Jurkat, Clone E6-1 (cell line): ENCODE results near the gene CTDSPL2. TPM values are rescaled to one million over a fixed set of nuclear protein-coding genes. Genes with fewer than 3 reads are reported as not detected.
"Not testable (repeated sequence)": the region's sequence is repeated elsewhere in the genome, so short reads cannot be mapped to it uniquely, and the experiment has no call there.

Experiments
- DNase-seq: peaks from one replicate; pipeline ENCODE4 v3.0.0-alpha.2; 2011; ENCODE audit warnings: low read depth, low spot score
- H3K4me3 ChIP-seq: 2 replicates; pipeline ENCODE4 v1.5.1; 2011; ENCODE audit warnings: mild to moderate bottlenecking, low read length, control low read depth, moderate library complexity
- polyA plus RNA-seq: library from polyadenylated mRNA; unstranded; fragments of >200 nt; gene quantifications from one replicate; pipeline ENCODE4 v1.2.1, GENCODE V29; 2012; ENCODE audit warnings: missing spikeins; ENCODE audit not compliant: insufficient read length, insufficient read depth

Gene CTDSPL2
- polyA plus RNA-seq, result 40.8 TPM

DNA sequence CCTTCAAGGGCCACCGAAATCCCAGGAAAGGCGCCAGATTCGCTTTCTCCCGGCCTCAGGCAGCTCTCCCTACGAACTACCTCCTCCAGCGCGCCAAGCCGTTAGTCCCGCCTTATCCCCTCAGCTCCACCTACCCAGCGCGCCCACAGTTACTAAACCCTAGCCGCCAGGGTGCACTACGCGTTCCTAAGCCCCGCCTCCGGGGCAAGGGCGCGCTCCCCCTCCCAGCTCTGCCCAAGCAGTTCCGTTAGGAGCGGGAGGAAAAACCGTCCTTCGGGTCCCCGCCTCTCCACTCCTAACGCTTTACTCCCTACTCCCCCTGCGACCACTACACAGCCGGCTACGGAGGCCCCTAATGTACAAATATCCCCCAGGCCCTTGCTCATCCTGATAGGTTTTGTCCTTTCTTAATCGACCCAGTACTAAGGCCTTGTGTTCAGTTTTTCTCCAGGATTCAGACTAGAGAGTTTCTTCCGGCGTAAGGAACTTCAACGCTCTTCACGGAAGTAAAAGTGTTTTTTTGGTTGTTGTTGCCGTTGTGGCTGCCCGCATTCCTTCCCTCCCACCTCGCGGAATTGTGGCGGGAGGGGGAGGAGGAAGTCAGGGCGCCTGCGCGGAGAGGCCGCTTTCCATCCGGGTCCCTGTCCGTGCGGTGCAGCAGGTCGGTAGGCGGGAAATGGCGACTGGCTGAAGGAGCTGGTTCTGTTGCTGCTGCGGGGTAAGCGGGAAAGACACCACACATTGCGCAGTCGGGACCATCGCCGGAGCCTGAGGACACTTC lies at the start of gene CTDSPL2:
CTDSPL2 (plus strand) TSS at position 655 of the 781 bp plus-strand sequence. CDS start 31,386 bp downstream, outside the sequence.
- peak within 1 kb of the TSS; percentile 99 for H3K4me3 ChIP-seq
- peak; percentile 98 for DNase-seq

DNA sequence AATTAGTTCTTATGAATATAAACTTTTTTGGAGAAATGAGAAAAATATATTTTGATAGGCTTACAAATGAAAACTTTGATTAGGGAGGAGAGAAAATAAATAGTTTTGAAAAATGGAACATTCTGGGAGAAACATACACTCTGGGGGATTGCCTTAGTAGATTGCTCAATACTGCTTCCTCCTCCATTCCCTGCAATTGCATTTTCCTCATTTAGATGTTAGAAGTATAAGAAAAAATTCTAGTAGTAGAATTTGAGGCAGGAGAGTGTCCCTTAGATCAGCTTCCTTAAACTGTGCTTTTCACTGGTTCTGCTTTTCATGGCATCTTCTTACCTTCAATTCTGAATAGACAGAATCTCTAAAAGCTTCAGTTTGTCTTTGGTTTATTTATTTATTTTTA lies 46.2 kb upstream of the CTDSPL2 start:
- no peak for DNase-seq
- no peak overlapping the region for H3K4me3 ChIP-seq

DNA sequence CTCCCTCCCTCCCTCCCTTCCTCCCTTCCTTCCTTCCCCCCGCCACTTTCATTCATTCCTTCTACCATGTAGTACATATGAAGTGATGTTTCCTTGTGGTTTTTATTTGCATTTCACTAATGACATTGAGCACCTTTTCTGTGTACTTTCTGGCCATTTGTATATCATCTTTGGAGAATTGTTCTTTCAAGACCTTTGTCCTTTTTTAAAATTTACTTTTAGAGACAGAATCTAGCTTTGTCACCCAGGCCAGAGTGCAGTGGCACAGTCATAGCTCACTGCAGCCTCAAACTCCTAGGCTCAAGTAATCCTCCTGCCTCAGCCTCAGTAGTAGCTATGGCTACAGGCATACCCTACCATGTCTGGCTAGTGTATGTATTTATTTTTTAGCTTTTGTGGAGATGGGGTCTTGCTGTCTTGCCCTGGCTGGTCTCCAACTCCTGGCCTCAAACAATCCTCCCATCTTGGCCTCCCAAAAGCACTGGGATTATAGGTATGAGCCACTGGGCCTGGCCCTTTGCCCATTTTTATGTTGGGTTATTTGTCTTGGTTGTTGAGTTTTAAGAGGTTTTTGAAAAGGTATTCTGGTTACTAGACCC lies 42.0 kb upstream of the CTDSPL2 start:
- no peak for DNase-seq
- no peak overlapping the region for H3K4me3 ChIP-seq

DNA sequence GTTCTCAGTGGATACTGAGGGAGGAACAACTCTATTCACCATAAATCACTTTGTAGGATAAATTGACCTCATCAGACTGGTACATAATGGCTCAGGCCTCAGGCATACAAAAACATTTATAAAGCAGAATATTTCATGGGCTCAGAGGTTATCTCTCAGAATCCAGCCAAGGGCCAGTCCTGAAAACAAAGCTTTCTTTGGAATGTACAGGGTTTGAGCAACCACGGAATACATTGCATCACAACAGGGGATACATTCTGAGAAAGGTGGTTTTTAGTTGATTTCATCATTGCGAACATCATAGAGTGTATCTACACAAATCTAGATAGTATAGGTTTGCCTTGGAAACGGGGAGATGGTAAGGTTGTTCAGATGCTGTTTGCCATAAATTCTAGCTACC lies 33.4 kb upstream of the CTDSPL2 start:
- H3K4me3 ChIP-seq, result no peak overlapping the region
- no peak for DNase-seq

DNA sequence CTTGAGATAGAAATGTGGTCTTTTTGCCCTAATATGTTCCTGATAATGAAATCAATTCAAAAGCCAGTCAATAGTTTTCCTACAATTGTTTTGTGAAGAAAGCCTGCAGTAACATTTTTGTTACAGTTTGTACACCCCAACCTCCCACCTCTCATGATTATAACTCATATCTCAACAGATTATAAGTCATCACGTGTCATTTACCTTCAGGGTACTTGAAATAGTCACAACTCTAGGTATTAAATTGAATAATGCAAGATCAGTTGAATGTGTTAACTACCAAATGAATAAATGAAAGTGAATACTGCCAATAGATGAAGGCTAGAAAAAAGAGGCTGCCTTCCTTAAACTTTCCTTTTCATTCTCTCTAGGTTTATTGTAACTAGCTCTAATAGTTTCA lies 32.9 kb upstream of the CTDSPL2 start:
- no peak for DNase-seq
- no peak overlapping the region for H3K4me3 ChIP-seq

DNA sequence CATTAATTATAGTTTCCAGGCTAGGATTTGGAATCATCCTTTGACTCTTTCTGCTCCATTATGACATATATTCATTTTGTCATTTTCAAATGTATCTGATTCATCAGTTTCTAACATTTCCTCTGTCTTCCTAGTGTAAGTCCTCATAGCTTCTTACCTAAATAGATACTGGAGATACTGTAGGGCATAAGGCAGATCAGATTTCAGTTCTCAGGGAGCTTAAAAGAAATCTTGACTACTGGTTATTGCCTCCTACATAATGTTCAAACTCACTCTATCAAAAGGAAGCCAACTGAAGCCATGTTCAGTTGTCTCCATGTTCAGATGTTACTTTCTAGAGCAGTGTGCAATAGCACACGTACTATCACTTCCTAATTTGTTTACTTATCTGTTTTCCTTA lies 29.6 kb upstream of the CTDSPL2 start:
- H3K4me3 ChIP-seq, result no peak overlapping the region
- DNase-seq, result no peak

DNA sequence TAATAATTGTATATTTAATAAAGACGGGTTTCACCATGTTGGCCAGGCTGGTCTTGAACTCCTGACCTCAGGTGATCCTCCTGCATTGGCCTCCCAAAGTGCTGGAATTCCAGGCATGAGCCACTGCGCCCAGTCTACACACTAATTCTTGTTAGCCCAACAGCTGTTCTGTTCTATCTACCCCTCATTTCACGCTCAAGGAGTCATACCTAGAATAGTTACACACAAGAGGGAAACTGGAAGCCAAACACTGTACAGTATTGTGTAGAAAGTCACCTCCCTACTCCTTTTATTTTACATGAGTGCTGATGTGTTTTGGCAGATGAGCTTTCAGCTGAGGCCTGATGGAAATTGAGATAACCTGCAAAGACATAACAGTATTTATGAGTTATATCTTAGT lies 13.4 kb upstream of the CTDSPL2 start:
- no peak overlapping the region for H3K4me3 ChIP-seq
- no peak for DNase-seq

DNA sequence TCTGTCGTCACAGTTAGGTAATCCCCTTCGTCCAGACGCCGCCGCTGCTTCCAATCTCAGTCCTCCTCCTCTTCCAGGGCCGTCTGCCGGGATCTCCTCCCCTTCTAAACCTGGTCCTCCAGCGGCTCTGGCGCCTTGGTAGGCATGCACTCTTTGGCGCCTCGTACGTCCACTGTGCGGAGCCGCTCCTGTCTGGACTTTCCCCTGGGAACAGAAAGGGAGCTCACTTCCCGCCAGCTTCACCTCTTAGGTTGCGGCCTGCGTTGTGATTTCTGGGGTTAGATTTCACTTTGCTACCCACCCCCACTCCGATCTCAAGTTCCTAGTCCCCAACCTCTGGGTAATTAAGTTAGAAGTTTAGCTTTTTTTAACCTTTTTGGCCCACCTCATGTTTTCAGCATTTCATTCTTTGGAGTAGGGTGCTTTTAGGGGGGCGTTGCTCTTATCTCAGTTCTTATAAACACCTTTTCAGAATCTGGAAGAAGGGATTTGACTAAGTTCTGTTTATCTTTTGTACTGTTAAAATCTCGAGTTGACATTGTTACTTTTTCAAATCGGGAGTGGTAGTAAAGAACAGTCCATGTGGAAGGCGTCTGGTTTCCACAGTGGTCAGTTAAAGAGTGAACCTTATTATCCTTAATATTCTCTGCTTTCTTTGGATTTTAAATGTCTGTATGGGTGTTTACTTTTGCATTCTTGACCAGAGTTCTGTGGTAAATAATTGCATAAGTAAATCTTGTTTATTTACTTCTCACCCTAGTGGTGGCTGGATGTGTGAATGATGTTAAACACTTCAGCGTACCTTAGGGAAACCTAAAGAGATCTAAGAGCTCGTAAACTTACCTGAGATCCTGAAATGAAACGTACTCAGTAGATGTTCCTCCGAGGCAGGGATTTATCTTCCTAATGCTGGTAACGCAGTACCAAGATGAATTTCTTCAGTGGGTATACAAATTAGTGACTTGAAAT lies 611 bp downstream of the CTDSPL2 start:
- H3K4me3 ChIP-seq, result peak overlapping the region; percentile 99
- DNase-seq, result peak; percentile 45

DNA sequence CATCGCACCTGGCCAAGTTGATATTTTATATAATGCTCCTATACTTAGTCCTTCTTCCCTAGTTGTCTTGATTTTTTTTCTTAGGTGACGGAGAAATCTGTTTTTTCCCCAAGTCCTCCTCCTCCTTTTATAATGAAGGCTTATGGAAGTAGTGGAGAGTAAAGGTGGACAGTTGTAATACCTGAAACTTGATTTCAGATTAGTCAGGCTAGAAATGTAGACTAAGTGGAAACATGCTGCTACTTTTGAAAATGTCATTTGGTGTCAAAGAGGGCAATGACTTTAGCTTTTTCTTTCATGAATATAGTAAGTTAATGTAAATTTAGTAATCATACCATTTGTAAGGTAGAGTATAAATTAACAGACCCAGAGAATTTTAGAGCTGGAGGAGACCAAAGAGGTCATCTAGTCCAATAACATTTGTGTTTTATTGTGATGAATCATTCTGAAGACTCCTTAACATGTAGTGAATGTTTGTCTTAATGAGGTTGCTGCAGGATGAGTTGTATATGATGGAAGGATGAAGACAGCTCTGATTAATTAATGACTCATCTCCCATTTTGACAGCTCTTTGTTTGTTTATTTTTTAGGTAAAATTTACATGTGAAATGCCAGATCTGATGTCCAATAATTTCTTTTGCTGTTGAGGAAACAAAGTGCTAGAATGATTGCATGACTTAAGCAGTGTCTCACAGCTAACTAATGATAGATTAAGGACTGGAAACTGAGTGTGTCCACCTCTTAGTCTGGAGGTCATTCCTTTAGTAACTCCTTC lies 8.7 kb downstream of the CTDSPL2 start:
- no peak overlapping the region for H3K4me3 ChIP-seq
- no peak for DNase-seq

DNA sequence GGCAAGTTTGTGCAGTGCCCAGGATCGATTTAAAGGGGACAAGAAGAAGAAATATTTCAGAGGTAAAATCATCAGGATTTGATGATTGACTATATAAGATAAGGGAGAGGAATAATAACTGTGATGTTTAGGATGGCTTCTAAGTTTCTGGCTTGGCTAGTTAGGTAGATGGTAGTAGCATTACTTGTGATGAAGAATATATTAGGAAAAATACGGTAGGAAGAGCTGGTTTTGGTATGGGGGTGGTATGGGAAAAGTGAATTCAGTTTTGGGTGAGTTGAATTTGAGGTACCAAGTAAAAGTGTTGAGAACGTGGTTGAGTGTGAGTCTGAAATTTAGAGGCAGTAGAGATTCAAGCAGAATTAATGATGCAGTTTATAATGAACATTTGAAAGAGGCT lies 11.0 kb downstream of the CTDSPL2 start:
- H3K4me3 ChIP-seq, result no peak overlapping the region
- DNase-seq, result no peak

DNA sequence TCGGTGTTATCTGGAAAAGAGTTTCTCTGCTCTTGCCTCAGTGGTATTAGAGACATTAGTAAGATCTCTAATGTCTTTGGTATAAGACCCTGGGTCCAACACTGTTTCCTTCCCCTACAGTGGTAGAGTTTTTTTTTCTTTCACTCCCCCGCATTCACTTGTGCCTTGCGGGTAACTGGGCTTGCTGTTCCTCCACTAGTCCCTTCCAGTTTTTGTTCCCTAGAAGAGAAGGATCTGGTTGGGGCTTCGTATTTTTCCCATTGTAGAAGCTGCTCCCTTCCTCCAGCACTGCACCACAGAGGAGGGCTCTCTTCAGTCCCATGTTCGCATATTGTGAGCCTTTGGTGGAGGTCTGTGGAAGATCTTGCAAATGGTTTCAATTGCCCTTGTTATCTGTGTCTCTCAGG lies 13.7 kb downstream of the CTDSPL2 start:
- H3K4me3 ChIP-seq, result no peak overlapping the region
- no peak for DNase-seq

DNA sequence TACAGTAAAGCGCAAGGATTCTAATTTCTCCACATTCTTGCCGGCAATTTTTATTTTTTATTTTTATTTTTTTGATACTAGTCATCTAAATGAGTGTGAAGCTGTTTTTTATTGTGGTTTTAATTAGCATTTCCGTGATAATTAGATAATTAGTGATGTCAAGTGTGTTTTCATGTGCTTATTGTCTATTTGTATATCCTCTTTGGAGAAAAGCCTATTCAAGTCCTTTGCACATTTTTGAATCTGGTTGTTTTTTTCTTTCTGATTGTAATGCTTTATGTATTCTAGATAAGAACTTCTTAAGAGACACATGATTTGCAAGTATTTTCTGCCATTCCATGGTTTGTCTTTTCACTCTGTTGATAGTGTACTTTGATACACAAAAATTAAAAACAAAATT lies 16.1 kb downstream of the CTDSPL2 start:
- DNase-seq, result no peak
- no peak overlapping the region for H3K4me3 ChIP-seq

DNA sequence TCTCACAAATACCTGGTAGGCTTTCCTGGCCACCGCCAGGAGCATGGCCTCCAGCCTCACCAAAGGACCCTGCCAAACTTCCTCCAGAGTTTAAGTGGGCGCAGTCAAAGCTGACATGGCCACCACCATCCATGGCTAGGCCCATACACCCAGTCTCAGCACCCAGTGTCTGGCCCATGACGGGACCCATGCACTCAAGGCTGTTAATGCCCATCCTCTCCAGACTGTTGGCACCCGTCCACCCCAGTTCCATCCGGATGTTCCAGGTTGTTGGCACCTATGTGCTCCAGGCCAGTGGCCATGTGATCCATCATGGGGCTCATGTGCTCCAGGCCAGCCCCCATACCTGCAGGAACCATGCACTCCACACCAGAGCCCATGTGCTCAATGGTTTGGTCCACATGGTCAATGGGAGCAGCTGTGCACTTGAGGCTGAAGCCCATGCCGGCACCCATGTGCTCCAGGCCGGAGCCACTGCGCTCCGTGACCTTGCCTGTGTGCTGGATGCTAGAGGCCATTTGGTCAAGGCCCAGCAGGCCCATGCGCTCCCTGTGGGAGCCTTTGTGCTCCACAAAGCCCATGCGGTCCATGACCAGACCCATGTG lies 20.4 kb downstream of the CTDSPL2 start:
- no peak for DNase-seq

DNA sequence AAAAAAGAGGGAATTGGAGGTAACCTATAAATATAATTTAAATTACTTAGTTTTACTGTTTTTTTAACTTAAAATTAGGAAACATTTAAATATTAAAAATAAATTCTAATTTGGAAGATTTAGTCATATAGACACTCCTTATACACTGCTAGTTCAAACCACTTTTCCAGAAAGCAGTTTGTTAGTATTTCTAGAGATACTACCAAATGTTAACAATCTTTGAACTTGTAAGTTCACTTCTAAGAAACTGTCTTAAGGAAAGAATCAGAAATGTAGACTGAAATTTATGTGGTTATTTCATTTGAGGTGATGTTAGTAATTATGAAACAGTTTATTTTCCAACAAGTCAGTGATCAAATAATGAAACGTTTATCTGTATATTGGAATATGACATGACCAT lies 22.7 kb downstream of the CTDSPL2 start:
- no peak for DNase-seq
- no peak overlapping the region for H3K4me3 ChIP-seq

More for the DNA sequence above, 20.4 kb downstream of the CTDSPL2 start:
- no peak overlapping the region for H3K4me3 ChIP-seq

DNA sequence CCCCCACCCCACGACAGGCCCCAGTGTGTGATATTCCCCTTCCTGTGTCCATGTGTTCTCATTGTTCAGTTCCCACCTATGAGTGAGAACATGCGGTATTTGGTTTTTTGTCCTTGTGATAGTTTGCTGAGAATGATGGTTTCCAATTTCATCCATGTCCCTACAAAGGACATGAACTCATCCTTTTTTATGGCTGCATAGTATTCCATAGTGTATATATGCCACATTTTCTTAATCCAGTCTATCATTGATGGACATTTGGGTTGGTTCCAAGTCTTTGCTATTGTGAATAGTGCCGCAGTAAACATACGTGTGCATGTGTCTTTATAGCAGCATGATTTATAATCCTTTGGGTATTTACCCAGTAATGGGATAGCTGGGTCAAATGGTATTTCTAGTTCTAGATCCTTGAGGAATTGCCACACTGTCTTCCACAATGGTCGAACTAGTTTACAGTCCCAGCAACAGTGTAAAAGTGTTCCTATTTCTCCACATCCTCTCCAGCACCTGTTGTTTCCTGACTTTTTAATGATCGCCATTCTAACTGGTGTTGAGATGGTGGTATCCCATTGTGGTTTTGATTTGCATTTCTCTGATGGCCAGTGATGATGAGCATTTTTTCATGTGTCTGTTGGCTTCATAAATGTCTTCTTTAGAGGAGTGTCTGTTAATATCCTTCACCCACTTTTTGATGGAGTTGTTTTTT lies 26.3 kb downstream of the CTDSPL2 start:
- not testable (repeated sequence) for DNase-seq, H3K4me3 ChIP-seq

DNA sequence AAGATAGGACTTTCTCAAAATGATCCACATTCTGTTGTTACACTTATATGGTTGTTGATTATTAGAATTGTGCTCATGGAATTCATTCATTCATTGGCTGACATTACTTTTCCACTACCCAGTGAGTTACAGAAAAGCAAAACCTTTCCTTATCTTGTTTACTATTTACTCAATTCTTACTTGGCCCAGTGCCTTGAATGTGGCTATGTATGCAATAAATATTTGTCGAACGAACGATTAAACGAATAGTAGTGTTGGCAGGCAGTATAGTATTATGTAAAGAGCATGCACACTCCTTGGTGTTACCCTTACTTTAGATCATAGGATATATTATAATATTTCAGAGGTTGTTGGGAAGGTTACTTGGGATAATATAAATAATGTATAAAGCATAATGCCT lies 31.0 kb downstream of the CTDSPL2 start:
- H3K4me3 ChIP-seq, result no peak overlapping the region
- no peak for DNase-seq

DNA sequence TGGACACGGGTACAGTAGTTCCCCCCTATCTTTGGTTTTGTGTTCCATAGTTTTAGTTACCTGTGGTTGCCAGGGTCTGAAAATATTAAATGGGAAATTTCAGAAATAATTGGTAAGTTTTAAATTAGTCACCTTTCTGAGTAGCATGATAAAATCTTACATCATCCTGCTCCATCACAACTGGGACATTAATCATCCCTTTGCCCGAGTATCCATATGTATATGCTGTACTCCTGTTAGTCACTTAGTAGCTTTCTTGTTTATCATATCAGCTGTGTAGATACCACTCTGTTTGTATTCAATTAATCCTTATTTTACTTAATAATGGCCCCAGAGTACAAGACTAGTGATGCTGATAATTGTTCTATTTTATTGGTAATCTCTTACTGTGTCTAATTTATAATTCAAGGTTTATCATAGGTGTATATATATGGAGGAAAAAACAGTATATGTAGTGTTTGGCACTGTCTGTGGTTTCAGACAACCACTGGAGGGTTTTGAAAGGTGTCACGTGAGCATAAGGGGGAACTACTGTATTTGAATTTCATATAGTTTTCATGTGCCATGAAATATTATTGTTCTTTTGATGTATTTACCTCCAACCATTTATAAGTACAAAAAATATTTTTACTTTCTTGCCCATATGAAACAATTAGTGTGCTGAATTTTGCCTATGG lies 41.4 kb downstream of the CTDSPL2 start:
- DNase-seq, result no peak
- H3K4me3 ChIP-seq, result no peak overlapping the region
